ENCODE results near the gene CRYGB. TPM values are rescaled to one million over a fixed set of nuclear protein-coding genes. Genes with fewer than 3 reads are reported as not detected.

The CRYGB gene
- total RNA-seq, 1 experiment from 2014 or later: not detected

- no peaks in the 10 kb centered on the region for H3K4me1 ChIP-seq (ENCODE audit: insufficient read depth, low read length)
- Mint-ChIP-seq H3K4me3 (no peak overlapping the region), H3K36me3 (ENCODE audit: insufficient read depth in 1 of 3, low read depth in 3 of 3) (peaks cover 14 to 19% (median 16%) of the 10 kb centered on the region in 3 experiments), H3K27me3 (ENCODE audit: low read depth) (no peaks in the 10 kb centered on the region; the same call in none of the 2 replicates), H3K9me3 (peaks cover 17 to 27% of the 10 kb centered on the region in 2 experiments), H3K4me1 (no peaks in the 10 kb centered on the region; a peak in 1 of 4 replicates), H3K27ac (peak overlapping the region in 1 of 3 experiments; percentile 52; a peak in 1 of 7 replicates)
- H2BK120ac ChIP-seq (ENCODE audit: low read depth, low read length, poor library complexity, severe bottlenecking): no peak overlapping the region
- H3K56ac ChIP-seq (ENCODE audit: insufficient read length, low read depth, low read length): no peak overlapping the region
- H4K91ac ChIP-seq (ENCODE audit: insufficient read length, low read depth, low read length): no peak overlapping the region
- H3K27me3 ChIP-seq (ENCODE audit: insufficient read depth, low read length): no peaks in the 10 kb centered on the region
- no peak overlapping the region for H3K14ac ChIP-seq (ENCODE audit: insufficient read depth, low read length)
- H4K5ac ChIP-seq (ENCODE audit: insufficient read length, low read depth, low read length): no peak overlapping the region
- H2BK20ac ChIP-seq (ENCODE audit: low read depth, low read length, poor library complexity, severe bottlenecking): no peak overlapping the region
- no peak overlapping the region for H2AK5ac ChIP-seq (ENCODE audit: insufficient read length, low read length)
- H2AFZ ChIP-seq (ENCODE audit: low read length): no peak overlapping the region
- no peak overlapping the region for H3K4me2 ChIP-seq (ENCODE audit: insufficient read depth, insufficient read length, low read length)
- no peak overlapping the region for H3K9ac ChIP-seq (ENCODE audit: extremely low read depth, insufficient read length, low read length)
- no peak overlapping the region for H3K23ac ChIP-seq (ENCODE audit: insufficient read length, low read depth, low read length)
- peaks cover 7% of the 10 kb centered on the region for H3K9me3 ChIP-seq (ENCODE audit: control insufficient read depth, low read depth, low read length)
- H2BK12ac ChIP-seq (ENCODE audit: insufficient read length, low read depth, low read length): no peak overlapping the region
- no peak overlapping the region for H3T11ph ChIP-seq (ENCODE audit: low read length)
- no peak overlapping the region for H2BK15ac ChIP-seq (ENCODE audit: low read depth, low read length)
- no peak for DNase-seq
- no peaks in the 10 kb centered on the region for H3K23me2 ChIP-seq (ENCODE audit: insufficient read length, low read depth, low read length, poor library complexity, severe bottlenecking)
- H3K79me1 ChIP-seq (ENCODE audit: insufficient read depth, low read depth, low read length, poor library complexity, severe bottlenecking): no peaks in the 10 kb centered on the region
- H3K4ac ChIP-seq (ENCODE audit: low read depth, low read length): no peak overlapping the region
- H4K20me1 ChIP-seq (ENCODE audit: control insufficient read depth, insufficient read depth, insufficient read length): no peaks in the 10 kb centered on the region
- H4K8ac ChIP-seq (replicated peaks; ENCODE audit: insufficient read length, low read depth, low read length): no peak overlapping the region
- no peak overlapping the region for H3K27ac ChIP-seq (ENCODE audit: insufficient read length, low read depth, low read length)
- no peak for TF ChIP-seq CTCF (conservative IDR thresholded peaks at IDR 0.05)
- no peak overlapping the region for H3K18ac ChIP-seq (ENCODE audit: insufficient read length, low read depth, low read length)
- H2BK5ac ChIP-seq (ENCODE audit: insufficient read length, low read length): no peak overlapping the region
- WGBS (ENCODE audit: extremely low coverage, insufficient read length, low lambda C conversion rate): no CpG with 5 or more reads among the region's 11 CpGs
- no peaks in the 10 kb centered on the region for H3K79me2 ChIP-seq (ENCODE audit: insufficient read depth, low read length)
These were observed 9.9 kb downstream of the CRYGB start for GRCh38 chr2:208135794-208136715.

All from H9 (cell line).